Left renal cortex interstitium (tissue), 4 donors: ENCODE measurements around the gene PDZD2. TPM values are rescaled to one million over a fixed set of nuclear protein-coding genes. Genes with fewer than 3 reads are reported as not detected.
A peak's percentile ranks its signal among the peaks of the same experiment; 100 is the strongest.
"Not testable (repeated sequence)": the region's sequence is repeated elsewhere in the genome, so short reads cannot be mapped to it uniquely, and the experiment has no call there.

Source experiments
- DNase-seq, 4 donors: peaks; one replicate each; pipeline ENCODE4 v3.0.0-alpha.2; 2013; ENCODE audit warnings: low read depth in 4 of 4, low spot score in 2 of 4, missing footprints in 1 of 4
- polyA plus RNA-seq, 4 donors: library from polyadenylated mRNA; unstranded; fragments of 120-200 nt; gene quantifications; one replicate each; pipeline ENCODE4 v1.2.1, GENCODE V29; 2013; ENCODE audit not compliant: insufficient read length in 4 of 4

Gene PDZD2
- polyA plus RNA-seq, 4 donors: 16.6 to 21.1 (median 18.4) TPM

DNA sequence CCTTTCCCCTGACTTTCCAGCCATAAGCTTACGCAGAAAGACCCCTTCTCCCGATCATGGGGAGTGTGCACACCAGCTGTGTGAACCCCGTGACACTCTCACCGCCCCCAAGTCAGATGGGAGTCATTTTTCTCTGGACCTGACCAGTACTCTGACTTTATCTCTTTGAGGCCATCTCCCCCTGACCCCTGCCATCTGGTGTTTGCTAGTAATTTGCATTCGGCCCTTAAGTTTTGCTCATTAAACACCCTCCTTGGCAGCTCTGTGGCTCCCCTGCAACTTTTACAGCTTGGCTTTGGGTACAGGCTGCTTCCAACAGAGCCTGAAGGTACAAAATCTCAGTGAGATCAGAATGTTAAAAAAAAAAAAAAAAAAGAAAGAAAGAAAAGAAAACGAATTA, 43.9 kb downstream of the PDZD2 start:
- no peak for DNase-seq

- DNase-seq: no peak
These were observed 49.7 kb downstream of the PDZD2 start for GRCh38 chr5:31688515-31689092.

DNA sequence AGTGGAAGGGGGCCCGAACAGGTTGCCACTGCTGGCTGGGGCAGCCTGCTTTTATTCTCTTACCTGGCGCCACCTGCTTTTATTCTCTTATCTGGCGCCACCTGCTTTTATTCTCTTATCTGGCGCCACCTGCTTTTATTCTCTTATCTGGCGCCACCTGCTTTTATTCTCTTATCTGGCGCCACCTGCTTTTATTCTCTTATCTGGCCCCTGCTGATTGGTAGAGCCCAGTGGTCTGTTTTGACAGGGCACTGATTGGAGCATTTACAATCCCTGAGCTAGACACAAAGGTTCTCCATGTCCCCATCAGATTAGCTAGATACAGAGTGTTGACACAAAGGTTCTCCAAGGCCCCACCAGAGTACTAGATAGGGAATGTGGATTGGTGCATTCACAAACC, 52.5 kb downstream of the PDZD2 start:
- not testable (repeated sequence) for DNase-seq

DNA sequence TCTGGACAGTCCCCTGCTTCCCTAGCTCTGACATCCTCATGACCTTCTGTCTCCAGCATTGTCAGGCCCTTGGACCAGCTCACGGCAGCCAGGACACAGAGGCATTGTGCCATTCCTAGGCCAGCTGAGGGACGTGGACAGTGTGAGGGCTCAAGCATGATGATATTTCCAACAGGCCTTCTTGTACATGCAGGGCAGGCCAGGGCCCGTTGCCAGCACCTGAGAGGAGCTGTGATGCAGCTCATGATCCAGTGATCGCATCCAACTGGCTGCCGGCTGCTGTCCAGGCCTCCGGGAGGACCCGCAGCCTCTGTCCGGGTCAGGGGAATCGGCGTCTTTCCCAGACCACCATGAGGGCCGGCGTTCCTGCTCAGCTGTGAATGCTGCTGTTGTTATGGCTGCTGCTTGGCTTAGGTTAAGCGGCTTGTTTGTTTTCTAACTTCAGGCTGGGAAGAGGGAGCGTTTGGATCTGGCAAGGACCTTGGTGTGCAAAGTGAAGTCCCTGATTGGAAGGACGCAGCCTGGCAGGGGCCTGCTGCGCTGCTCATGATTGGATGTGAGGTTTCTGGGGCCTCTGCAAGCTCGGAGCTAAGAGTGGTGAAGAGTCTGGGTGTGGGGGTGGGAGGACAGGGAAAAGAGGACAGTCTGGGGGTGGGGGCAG, 53.8 kb downstream of the PDZD2 start:
- no peak for DNase-seq

DNA sequence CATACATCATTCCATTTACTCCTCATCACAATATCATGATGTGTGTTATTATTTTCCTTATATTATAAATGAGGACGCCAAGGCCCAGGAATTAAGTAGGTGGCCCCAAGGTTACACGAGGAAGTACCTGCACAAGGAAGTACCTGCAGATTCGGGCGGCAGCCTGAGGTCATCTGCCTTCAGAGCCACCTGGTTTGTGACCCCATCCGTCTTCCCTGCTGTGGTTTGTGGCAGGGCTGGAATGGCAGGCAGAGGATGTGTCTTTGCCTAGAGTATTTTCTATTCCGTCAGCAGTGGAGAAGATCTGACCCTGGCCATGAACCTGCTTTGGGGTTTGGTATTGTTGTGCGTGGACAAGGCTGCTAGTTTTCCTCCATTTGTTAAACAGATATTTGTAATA, 59.7 kb downstream of the PDZD2 start:
- DNase-seq: no peak

DNA sequence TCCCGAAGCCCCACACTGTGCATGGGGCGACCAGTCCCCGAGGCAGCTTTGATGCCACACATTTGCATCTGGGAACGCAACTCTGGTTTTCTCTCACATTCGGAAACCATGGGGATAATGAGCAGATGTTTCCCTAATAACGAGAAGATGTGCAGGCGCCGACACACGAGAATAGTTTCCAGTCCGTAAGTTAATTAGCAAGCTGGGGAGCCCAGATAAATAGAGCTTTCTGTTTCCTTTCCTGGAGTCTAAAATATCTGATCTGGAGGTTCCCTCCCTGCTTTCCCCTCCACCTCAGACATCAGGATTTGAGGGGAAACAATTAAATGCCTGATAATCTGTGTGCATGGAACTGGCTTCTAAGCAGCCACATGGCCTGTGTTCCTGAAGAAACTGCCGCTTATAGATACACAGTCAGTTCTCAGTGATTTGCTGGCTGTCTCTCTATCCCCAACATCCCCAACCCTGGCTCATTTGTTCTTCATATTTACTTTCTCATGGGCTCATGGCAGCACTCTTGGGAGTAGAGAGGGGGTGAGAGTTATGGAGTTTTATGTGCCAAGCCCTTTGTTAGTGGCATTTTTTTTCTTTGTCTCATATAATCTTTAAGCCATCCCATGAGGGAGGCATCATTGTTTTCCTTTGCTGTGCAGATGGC, 62.8 kb downstream of the PDZD2 start:
- DNase-seq: no peak

DNA sequence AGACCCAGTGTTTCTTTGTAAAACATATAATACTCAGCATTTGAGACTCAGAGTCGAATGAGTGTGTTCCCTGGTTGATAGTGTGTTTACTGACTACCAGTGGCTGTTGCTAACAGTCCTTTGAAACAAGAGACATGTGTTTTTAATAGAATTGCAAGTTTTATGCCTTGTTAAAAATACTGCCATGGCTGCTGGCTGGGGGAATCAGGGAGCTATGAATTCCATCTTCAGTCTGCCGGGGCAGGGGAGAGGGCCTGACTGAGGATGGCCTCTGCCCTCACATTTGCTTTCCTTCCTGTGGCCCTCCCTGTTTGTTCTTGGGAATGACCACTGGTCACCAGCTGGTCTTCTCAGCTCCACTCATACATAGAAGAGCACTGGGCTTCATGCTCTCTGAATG, 63.8 kb downstream of the PDZD2 start:
- DNase-seq: peak in 3 of 4 donors; percentile 39 to 55 (median 53)

DNA sequence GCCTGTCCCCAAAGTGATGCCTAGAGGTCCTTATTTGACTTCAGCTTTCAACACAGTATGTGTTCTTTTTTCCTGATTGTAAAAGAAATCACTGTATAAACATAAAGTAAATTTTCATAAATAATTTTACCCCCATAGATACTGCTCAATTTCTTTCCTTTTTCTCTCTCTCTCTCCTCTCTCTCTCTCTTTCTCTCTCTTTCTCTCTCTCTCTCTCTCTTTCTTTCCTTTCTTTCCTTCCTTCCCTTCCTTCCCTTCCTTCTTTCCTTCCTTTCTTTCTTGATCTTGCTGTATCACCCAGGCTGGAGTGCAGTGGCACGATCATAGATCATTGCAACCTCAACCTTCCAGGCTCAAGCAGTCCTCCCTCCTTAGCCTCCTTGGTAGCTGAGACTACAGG, 64.8 kb downstream of the PDZD2 start:
- DNase-seq: no peak

DNA sequence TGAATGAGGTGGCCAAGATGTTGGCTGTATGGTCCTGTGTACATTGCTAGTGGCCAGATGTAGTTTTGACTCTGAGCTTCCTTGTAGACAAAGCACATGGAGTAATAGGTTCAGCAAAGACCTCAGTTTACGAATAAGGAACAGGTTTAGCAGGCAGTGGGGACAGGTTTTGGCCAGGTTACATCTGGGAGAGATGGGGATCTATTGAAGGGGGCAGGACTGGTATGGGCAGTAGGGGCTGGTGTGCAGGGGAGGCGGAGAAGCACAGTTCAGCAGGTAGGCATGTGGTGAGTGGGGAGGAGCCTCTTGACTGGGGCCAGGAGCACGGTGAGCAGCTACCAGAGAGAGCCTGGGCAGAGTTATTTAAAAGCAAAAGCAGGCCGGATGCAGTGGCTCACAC, 67.3 kb downstream of the PDZD2 start:
- DNase-seq: no peak

- DNase-seq: no peak
These were observed 68.4 kb downstream of the PDZD2 start for GRCh38 chr5:31707329-31707728.

GRCh38 chr5:31708089-31708488, 69.2 kb downstream of the PDZD2 start:
- DNase-seq: no peak

DNA sequence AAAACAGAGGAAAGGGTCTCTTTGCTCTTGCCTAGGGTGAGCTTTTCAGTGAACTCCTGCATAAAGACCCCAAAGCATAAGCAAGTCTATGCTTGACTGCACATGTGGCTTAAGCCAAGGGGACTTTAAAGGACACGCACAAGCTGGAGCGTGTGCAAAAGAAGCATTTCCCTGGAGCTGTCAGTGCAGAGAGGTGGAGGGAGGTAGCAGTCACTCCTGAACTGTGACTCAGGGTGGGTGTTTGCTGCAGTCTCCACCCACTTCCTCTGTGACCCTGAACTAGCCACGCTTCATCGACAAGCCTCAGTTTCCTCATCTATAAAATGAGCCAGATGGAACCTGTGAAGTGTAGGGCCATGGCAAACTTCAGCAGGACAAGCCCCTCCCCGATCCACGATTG, 72.4 kb downstream of the PDZD2 start:
- DNase-seq: no peak

DNA sequence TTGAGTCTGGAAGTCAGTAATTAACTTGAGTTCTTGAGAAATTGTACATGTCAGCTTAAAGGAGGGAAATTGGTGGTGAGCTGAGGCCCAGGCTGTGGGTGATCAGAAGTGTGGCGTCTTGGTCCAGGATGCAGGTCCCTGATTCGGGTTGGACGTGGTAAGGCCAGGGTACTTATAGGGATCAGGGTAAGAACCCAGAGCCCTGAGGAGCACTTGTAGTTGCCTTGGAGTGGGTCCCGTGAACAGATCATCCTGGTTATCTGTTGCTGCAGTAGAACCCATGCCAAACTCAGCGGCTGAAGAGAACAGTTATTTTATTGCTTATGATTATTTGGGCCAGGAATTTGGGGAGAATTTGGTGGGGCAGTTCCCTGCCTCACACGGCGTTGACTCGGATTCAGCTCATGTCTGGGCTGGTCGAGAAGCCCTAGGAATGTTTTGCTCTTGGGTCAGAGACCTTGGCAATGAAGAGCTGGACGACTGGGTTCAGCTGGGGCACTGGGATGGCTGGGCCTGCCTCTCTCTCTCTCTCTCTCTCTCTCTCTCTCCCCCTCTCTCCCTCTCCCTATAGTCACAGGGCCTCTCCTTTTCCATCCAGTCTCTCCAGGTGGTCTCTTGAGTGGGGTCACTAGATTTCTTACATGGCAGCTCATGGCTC, 73.1 kb downstream of the PDZD2 start:
- no peak for DNase-seq

GRCh38 chr5:31717561-31717960, 78.6 kb downstream of the PDZD2 start:
- DNase-seq: no peak

- DNase-seq: no peak
These were observed 81.1 kb downstream of the PDZD2 start for GRCh38 chr5:31720004-31720403.

DNA sequence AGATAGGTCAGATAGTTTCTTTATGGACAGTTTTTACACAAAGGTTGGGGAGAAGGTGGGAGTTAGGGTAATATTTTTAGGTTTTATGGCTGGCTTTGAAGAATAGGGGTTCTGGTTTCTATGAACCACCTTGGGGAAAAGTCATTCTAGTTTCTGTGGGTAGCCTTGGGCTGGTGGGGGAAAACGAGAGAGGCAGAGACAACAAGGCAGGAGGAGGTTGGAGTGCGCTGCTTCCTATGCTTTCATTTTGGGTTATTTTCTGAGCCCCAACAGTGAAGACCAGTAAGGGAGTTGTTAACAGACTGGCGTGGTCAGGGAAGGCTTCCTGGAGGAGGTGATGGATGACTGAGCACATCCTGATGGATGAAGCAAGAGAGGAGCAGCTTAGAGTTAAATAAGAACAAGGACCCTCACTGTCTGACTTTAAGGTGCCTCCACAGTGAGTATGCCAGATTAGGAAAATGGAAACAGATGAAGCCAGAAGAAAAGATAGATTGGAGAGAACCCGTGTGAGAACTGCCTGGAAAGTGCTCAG, 81.9 kb downstream of the PDZD2 start:
- no peak for DNase-seq

GRCh38 chr5:31722111-31722510, 83.2 kb downstream of the PDZD2 start:
- DNase-seq: no peak

- DNase-seq: no peak
These were observed 87.1 kb downstream of the PDZD2 start for GRCh38 chr5:31725996-31726395.

DNA sequence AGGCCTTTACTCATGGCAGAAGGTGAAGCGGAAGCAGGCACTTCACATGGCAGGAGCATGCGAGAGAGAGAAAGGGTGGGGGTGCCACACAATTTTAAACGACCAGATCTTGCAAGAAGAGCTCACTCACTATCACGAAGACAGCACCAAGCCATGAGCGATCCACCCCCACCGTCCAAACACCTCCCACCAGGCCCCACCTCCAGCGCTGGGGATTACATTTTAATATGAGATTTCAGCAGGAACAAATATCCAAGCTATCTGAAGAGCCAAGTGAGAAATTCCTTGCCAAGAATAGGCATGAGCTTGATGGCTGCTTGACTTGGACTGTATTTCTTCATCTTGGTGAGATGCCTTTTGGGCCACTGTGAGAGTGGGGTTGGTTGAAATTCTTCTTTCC, 88.0 kb downstream of the PDZD2 start:
- no peak for DNase-seq

- no peak for DNase-seq
These were observed 89.1 kb downstream of the PDZD2 start for GRCh38 chr5:31728039-31728438.

DNA sequence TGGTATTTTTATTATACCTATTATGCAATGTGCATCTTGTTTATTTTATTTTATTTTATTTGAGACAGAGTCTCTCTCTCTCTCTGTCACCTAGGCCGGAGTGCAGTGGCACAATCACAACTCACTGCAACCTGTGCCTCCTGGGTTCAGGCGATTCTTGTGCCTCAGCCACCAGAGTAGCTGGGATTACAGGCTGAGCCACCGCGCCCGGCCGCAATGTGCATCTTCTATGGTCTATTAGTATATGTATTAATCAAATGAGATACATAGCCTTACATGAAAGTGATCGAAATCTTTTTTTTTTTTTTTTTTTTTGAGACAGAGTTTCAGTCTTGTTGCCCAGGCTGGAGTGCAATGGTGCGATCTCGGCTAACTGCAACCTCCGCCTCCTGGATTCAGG, 89.9 kb downstream of the PDZD2 start:
- DNase-seq: not testable (repeated sequence)
